IMR-90 (cell line): ENCODE measurements around the gene PCARE.

ENCODE experiments used
- BHLHE40 ChIP-seq: fragments of 150-350 bp; IDR thresholded peaks from 2 replicates; pipeline ENCODE4 v1.6.1; 2016; ENCODE audit warnings: mild to moderate bottlenecking, low read depth, low read length
- CEBPB ChIP-seq: IDR thresholded peaks from 2 replicates; pipeline ENCODE4 v1.6.1; 2012; ENCODE audit warnings: low read depth, low read length, improper control_type of control experiment
- CHD1 ChIP-seq: IDR thresholded peaks from 2 replicates; pipeline ENCODE4 v1.6.1; 2012; ENCODE audit warnings: low read depth, low read length, improper control_type of control experiment
- CTCF ChIP-seq: conservative IDR thresholded peaks from 2 replicates; pipeline ENCODE4 v1.5.1; 2012; ENCODE audit warnings: mild to moderate bottlenecking, low read depth, low read length, improper control_type of control experiment
- MAFK ChIP-seq: IDR thresholded peaks from 2 replicates; pipeline ENCODE4 v1.6.1; 2012; ENCODE audit warnings: low read depth, low read length, improper control_type of control experiment
- MAZ ChIP-seq: IDR thresholded peaks from 2 replicates; pipeline ENCODE4 v1.6.1; 2012; ENCODE audit warnings: low read depth, mild to moderate bottlenecking, low read length, improper control_type of control experiment, moderate library complexity, borderline replicate concordance
- MXI1 ChIP-seq: IDR thresholded peaks from 2 replicates; pipeline ENCODE4 v1.6.1; 2012; ENCODE audit warnings: low read depth, mild to moderate bottlenecking, low read length, moderate library complexity, borderline replicate concordance
- POLR2A ChIP-seq: IDR thresholded peaks from 2 replicates; pipeline ENCODE4 v1.6.1; 2012; ENCODE audit warnings: mild to moderate bottlenecking, low read depth, low read length
- RAD21 ChIP-seq: IDR thresholded peaks from 2 replicates; pipeline ENCODE4 v1.6.1; 2012; ENCODE audit warnings: low read length, improper control_type of control experiment
- RCOR1 ChIP-seq: IDR thresholded peaks from 2 replicates; pipeline ENCODE4 v1.6.1; 2012; ENCODE audit warnings: mild to moderate bottlenecking, low read length, improper control_type of control experiment; ENCODE audit not compliant: insufficient replicate concordance
- RFX5 ChIP-seq: IDR thresholded peaks from 2 replicates; pipeline ENCODE4 v1.8.0; 2012; ENCODE audit warnings: low read depth, mild to moderate bottlenecking, low read length, moderate library complexity
- SMC3 ChIP-seq: fragments of 150-350 bp; IDR thresholded peaks from 2 replicates; pipeline ENCODE4 v1.6.1; 2016; ENCODE audit warnings: low read depth, mild to moderate bottlenecking, antibody characterized with exemption, low read length, moderate library complexity
- USF2 ChIP-seq: fragments of 150-350 bp; IDR thresholded peaks from 2 replicates; pipeline ENCODE4 v1.6.1; 2017; ENCODE audit warnings: mild to moderate bottlenecking, antibody characterized with exemption, low read length, low read depth

GRCh38 chr2:29032189-29032588 lies 42.1 kb downstream of the PCARE start:
- TF ChIP-seq CTCF (no peak), MAFK (no peak), CEBPB (no peak), RCOR1 (no peak), BHLHE40 (no peak), POLR2A (no peak), SMC3 (no peak), RAD21 (no peak), RFX5 (no peak), MXI1 (no peak), USF2 (no peak), MAZ (no peak), CHD1 (no peak)
